Activated CD4-positive, CD25-positive, alpha-beta regulatory T cell treated with anti-CD3 and anti-CD28 coated beads, Interleukin-2, amount 50 U/mL, for 16 hours (primary cell): ENCODE data around the gene EXOSC2.
"Not testable (repeated sequence)": the region's sequence is repeated elsewhere in the genome, so short reads cannot be mapped to it uniquely, and the experiment has no call there.

Experiments used
- DNase-seq: peaks from one replicate; pipeline ENCODE4 v3.0.0-alpha.2; 2020; ENCODE audit warnings: low read depth, low spot score

The EXOSC2 gene

DNA sequence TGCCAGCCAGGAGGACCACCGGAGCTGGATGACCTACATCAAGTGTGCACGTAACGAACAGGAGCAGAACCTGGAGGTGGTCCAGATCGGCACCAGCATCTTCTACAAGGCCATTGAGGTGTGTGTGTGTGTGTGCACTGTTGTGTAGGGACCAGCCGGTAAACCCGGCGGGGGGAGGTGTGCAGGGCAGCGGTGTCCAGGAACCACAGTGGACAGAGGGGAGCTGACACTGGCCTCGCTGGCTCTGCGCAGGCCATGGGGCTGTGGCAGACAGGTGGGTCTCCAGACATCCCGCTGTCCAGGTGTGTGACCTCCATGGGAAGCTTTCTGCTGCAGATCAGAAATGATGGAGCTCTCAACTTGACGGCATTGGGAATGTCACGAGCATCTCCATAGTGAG is 25.4 kb upstream of the EXOSC2 start:
- DNase-seq = no peak

DNA sequence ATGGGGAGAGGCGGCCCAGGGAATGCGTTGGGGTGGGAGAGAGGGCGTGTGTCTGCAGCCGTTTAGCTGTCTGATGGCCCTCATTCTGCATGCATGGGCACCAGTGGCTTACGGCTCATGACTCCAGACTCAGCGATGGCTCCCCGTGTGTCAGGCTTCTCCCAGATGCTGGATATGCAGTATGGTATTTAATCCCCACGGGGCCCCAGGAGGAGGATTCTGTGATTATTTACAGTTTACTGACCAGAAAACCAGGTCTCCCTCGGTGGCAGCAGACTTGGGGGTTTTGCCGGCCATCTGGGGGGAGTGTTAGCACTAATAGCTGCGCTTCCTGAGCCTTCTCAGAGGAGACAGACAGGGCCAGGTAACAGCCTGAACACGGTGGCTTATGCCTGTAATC is 24.9 kb upstream of the EXOSC2 start:
- DNase-seq = no peak

DNA sequence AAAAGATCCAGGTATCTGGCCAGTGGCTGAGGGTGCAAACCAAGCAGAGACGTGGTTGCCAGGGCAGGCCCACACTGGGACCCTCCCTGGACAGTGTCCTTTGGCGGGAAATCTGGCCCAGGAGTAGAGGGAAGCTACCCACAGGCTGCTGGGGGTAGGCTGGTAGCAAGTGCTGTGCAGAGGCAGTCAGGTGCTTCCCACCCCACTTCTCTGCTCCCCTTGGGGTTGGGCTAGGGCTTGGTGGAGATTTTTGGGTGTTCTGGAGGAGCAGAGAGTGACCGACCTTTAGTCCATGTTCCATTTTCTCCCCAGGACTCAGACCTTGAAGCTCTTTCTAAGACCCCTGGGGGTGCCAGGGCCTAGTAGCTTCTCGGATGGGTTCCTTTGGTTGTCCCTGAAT is 23.6 kb upstream of the EXOSC2 start:
- DNase-seq = no peak

DNA sequence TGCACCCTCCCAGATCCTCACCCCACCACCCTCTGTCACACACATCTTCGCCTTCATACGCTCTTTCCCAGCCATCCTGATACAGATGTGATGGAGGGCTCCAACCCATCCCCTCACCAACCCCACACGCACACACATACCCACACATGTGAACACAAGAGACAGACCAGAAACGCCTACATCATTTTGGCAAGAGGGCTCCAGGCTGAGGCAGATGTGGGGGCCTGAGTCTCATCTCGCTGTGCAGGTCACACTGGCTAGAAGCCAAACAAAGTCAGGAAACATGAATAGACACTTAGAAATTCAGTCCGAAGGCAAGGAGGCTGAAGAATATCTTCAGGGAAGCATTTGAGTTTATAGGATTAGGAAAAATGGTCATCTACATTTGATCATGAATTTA is 22.9 kb upstream of the EXOSC2 start:
- no peak for DNase-seq

DNA sequence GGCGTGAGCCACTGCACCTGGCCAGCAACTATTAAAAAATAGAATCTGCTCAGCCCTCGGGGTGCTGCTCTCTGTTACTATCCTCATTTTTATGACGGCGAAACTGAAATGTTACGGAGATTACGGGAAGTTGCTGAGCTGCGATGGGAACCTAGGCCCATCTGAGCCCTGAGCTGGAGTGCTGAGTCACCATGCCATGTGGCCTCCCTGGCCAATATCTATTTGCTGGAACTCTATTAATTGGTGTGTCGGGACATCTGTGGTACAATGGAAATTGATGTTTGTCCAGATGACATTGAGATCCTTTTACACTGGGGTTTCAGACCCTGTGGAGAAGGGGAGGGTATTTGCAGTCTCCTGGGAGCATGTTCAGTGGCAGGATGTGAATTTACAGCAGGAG is 21.1 kb upstream of the EXOSC2 start:
- DNase-seq = no peak

DNA sequence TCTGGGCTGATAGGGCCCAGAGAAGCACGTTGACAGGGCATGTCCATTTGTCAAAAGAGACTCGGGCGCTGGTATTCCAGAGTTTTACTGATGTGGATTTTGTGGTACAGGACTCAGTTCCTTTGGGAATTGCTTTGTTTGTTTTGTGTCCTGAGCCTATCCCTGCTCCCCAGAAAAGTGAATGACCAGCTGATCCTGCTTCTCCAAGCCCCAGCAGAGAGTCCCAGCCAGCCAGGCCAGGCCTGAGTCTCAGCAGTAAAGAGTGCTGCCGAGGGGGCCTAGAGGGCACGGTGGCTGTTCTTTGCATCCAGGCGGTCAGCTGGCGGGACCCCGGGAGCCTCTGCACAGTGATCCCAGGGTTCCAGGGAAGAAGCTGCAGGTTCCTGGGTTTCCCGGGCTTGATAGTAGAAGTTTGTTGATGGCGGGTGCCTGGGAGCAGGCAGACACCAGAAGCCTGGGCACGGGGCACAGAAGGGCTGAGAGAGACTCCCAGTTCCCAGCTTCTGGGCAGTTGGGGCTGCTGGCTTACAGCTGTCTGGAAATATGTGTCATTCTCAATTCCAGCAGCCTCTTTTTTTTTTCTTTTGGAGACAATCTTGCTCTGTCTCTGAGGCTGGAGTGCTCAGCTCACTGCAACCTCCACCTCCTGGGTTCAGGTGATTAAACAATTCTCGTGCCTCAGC is 20.5 kb upstream of the EXOSC2 start:
- no peak for DNase-seq

DNA sequence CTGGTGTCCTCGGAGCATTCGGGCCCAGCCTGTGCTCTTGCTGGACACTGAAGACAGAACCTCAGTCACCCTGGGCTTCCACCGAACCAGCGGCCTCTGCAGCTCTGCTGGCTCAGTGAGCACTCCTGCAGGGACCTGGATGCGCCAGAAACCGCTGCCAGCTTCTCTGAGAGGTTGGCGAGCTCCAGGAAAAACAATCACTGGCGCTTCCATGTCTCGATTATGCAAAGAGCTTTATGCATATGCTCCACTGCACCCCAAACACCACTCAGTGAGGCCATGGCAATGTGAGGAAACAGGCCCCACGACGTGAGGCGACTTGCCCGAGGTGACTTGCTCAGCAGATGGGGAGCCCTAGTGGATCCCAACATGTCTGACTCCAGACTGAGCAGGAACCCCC is 18.2 kb upstream of the EXOSC2 start:
- no peak for DNase-seq

DNA sequence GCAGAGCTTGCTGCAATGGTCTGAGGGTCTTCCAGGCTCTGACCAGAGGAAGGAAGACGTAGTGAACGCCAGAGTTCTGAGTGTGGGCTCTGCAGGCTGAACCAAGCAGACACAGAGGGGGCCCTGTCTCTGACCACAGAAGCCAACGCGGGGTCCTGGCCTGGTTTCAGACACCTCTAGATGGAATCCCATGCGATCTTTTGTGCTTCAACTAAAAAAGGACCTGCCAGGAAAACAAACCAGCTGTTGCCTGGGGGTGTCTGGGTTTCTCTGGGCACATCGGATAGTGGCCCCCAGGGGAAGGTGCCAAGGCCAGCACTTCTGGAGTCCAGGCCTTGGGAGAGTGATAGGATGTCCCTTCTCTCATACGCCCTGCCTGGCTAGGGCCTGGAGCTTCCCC is 16.3 kb upstream of the EXOSC2 start:
- no peak for DNase-seq

DNA sequence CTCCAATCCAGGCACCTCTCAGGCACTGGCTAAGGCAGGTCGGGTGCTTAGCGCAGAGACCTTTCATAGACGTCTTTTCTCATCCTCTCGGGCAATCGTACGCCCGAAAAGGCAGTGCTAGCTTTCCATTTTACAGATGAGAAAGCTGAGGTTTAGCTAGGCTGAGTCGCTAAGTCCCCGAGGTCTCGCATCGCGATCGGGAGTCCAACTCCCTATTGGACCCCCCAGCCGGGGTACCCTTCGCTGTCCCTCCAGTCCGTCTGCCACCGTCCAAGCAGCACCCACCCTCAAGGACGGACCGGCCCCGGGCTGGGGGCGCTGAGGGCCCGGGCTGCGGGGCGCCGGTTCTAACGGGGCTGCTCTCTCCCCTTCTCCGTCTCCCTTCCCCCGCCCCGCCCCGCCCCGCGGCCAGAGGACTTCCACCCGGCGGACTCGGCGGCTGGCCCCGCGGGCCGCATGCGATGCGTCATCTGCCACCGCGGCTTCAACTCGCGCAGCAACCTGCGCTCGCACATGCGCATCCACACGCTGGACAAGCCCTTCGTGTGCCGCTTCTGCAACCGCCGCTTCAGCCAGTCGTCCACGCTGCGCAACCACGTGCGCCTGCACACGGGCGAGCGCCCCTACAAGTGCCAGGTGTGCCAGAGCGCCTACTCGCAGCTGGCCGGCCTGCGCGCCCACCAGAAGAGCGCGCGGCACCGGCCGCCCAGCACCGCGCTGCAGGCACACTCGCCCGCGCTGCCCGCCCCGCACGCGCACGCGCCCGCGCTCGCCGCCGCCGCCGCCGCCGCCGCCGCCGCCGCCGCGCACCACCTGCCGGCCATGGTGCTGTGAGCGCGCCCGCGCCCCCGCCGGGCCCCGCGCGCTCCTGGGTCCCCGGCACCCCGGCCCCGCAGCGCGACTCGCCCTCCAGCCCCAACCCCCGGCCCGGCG is 12.5 kb upstream of the EXOSC2 start:
- DNase-seq = no peak

DNA sequence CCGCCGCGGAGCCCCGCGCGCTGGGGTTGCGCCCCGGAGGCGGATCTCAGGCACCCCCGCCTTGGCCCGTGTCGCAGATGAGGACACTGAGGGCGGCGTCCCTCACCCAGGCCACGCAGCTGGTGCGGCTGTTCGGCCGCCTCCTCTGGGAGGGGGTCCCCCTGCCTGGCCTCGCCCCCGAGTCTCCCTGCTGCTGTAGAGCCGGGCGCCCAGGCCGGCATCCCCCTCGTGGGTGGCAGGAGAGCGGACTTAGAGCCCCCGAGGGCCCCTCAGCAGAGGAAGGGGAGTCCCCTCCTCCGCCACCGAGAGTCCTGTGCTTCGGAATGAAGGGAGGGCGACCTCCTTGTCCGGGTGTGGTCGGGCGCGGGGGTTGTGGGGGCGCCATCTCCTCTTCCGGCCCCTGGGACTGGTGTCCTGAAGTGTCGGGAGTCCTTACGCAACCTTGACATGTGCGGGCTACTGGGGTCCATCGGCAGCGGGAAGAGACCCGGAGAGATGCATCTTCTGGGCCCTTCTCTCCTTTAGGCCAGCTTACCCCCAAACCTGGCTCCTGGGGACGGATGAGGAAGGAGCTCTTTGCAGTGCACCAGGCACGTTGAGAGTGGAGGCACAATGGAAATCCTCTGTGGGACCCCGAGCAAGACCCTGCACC is 11.7 kb upstream of the EXOSC2 start:
- no peak for DNase-seq

DNA sequence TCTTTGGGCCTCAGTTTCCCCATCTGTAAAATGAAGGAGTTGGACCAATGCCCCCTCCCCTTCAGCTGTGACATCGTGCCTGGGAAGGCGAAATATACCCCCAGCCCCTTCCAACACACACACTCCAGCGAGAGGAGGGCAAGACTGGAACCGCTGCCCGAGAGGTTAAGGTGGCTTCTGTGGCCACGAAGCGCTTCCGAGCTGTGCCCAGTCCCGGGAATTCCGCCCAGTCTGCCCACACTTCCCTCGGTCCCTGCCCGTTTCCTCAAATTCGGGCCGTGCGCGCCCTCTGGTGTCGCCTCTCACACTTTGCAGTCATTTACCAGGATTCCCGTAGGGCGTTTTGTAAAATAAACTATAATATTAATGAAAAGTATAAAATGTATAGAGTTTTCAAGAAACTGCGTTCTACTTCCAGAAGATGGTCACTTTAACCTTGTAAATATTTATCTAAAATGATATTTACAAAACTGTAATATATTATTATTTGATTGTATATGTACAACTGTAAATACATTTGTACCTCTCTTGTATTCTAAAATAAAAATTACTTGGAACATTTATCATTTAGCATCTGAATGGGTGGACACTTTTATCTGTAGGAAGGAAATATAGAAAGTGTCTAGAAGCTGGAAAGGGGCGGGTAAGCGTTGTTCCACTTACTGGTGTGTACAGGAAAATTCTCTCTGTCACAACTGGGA is 11.0 kb upstream of the EXOSC2 start:
- DNase-seq = no peak

DNA sequence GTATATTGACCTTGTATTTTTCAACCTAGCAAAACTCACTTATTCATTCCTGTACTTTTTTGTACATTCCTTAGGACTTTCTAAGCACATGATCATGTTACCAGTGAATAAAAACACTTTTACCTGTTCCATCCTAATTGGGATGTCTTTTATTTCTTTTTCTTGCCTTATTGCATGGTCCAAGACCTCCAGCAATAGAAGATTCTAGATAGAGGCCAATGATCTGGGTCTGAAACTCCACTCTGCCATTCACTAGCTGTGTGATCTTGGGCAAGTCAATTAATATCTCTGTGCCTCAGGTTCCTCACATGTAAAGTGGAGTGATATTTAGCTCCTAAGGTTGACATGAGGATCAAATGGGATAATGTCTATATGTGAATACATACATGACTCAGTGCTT is 8.5 kb upstream of the EXOSC2 start:
- no peak for DNase-seq

DNA sequence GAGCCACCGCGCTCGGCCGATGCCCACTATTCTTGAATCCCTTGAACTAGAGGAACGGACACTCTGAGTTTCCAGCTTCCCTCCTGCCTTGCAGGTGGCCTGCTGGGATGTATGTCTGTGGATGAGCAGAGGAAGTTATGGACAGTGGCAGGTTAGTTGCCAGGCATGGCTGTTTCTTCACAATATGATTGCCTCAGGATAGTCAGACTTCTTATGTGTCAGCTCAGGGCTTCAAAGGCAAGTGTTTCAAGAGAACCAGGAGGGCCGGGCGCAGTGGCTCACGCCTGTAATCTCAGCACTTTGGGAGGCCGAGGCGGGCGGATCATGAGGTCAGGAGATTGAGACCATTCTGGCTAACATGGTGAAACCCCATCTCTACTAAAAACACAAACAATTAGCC is 7.6 kb upstream of the EXOSC2 start:
- not testable (repeated sequence) for DNase-seq

DNA sequence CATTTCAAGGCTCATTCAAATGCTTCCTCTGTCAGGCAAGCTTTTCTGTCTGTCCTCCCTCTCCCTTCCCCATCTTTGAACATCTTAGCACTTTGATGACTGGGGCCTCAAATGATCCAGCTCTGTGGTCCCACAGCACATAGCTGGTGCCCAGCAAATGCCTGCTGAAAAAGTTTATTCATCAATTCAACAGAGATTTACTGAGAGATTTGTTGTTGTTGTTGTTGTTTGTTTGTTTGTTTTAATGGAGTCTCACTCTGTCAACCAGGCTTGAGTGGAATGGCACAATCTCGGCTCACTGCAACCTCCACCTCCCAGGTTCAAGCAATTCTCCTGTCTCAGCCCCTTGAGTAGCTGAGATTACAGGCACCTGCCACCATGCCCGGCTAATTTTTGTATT is 6.0 kb upstream of the EXOSC2 start:
- DNase-seq = no peak

DNA sequence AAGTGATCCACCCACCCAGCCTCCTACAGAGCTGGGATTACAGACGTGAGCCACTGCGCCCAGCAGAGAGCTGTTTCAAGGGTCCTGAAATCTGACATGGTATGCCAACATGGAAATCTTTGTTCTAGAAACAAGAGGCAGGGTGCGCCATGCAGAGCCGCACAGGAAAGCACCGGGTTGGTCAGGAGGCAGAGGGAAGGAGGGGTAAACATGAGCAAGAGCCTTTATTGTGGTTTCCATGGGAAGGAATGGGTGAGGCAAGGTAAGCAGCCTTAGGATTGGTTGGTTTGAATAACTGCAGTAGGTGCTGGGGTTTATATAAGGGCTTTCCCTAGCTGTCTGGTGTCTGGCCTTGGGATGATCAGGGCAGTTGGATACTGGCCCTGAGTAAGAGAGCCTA is 5.5 kb upstream of the EXOSC2 start:
- DNase-seq = no peak

DNA sequence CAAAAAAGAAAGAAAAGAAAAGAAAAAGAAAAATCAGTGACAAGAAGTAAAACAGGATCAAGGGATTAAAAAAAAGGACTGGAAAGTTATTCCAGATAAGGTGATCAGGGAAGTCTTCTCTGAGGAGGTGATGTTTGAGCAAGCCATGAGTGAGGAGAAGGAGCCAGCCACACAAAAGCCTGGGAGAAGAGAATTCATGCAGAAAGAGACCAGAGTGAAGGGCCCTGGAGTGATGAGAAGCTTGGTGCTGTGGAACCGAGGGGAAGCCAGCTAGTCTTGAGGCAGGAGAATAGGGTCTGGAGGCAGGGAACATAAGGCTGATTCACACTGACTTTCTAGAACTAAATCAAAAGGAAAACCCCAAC is 4.0 kb upstream of the EXOSC2 start:
- DNase-seq = no peak

DNA sequence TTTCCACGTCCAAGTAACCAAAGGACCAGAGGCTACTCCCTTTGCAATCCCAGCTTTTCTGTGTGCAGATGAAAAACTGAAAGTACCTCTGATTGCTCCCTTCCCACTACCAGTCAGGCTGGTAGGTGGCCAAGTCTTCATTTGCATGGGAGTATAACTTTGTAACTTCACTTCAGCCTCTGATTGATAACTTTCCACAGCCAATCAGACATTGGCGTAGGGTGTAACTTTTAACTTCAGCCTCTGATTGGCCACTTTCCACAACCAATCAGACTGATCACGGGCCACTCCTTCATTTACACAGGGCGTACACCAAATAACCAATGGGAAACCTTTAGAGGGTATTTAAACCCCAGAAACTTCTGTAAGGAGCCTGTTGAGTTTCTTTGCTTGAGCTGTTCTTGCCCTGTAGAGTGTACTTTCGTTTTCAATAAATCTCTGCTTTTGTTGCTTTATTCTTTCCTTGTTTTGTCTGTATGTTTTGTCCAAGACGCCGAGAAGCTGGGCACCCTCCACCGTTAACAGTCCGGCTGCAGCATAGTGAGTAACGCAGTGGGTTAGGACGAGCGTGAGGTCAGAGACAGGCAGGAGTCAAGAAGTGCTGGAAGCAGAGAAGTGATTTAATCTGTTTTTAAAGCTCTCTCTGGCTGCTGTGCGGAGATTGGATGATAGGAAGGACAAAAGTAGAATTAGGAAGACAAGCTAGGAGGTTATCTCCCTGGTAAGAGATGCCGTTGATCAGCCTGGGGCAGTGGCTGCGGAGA is 3.5 kb upstream of the EXOSC2 start:
- DNase-seq = no peak

DNA sequence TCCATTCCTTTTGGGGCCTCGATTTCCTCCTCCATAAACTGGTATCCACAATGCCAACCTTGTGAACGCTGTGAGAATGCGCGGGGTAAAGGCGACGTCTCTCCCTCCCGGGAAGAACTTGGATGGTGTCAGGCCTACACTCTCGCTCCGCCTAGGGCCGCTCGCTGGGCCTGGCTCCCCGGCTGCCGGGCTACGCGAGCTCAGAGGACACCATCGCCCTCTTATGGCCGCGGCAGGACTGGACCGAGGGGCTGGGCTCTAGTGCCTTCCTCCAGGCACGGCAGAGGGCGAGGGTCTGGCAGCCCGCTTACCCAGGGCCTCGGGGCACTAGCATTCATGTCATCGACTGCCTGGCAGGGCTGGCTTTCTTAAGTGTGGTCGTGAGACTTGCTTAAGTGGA is 1.3 kb upstream of the EXOSC2 start:
- no peak for DNase-seq

DNA sequence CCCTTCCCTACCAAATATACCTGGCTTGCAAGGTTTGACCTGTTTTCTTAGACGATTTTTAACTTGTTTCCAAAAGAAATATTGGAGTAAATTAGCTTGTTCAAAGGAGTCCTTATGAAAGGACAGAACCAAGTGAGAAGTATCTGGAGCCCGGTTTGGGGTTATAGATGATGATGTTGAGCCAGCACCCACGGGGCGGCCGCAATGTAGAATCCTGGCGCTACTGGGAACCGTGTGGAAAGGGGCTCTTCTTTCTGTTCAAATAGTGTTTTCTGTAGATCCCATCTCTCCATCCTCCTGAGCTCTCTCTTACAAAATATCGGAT is 517 bp upstream of the EXOSC2 start:
- no peak for DNase-seq

DNA sequence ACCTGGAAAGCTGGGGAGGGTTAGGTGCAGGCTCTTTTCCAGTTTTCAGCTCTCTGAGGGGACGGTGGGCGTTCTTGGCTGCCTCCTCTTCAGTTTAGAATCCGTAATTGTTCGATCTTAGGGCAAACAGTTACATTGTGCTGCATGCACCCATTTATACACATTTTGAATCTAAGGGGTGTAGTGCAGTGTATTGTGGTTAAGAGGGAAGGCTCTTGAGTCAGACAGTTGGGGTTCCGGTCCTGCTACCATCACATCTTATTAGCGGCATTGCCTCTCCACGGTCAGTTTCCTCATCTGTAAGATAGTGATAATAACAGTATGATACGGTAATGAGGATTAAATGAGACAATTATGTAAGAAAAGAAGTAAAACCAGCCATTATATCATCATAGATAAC is 625 bp downstream of the EXOSC2 start:
- no peak for DNase-seq

DNA sequence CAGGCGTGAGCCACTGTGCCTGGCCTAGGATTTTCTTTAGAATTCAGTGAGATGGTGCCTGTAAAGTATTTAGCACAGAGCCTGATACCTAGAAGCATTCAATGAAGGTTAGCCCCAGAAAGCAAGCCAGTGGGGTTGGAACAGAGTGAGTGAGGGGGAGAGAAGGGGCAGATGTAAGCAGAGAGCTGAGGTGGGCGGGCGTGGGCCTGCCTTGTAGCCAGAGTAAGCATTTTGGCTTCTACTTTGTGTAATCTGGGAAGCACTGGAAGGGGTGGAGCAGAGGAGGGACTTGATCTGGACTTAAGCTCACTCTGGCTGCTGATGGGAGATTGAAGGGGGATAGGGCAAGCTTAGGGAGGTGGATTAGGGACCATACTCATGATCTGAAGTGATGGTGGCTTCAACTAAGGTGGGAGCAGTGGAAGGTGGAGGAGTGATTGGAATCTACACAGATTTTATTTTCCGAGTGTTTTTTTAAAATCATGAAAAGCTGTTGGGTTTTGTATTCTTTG is 2.6 kb downstream of the EXOSC2 start:
- no peak for DNase-seq
